Upper lobe of left lung (tissue), 6 donors: ENCODE results near the gene LHFPL3. TPM values are rescaled to one million over a fixed set of nuclear protein-coding genes. Genes with fewer than 3 reads are reported as not detected.

Experiments used
- ATAC-seq, 2 donors: fragments of 200-7000 bp; cut with Tn5 transposase; one replicate each; pipeline ENCODE4 v1.9.1; 2022; ENCODE audit warnings: mild to moderate bottlenecking in 2 of 2, moderate library complexity in 2 of 2; ENCODE audit not compliant: low FRiP score in 2 of 2
- DNase-seq, 2 donors: peaks; one replicate each; pipeline ENCODE4 v3.0.0-alpha.2; 2019 to 2020
- H3K27ac ChIP-seq, 4 donors: fragments of 200-600 bp; sonication (generic); one replicate each; pipeline ENCODE4 v1.5.1; 2016 to 2019
- H3K27me3 ChIP-seq, 4 donors: fragments of 200-600 bp; sonication (generic); one replicate each; pipeline ENCODE4 v1.5.1; 2017 to 2019
- H3K36me3 ChIP-seq, 4 donors: fragments of 200-600 bp; sonication (generic); one replicate each; pipeline ENCODE4 v1.5.1; 2016 to 2019
- H3K4me1 ChIP-seq, 4 donors: fragments of 200-600 bp; sonication (generic); one replicate each; pipeline ENCODE4 v1.5.1; 2018 to 2019
- H3K4me3 ChIP-seq, 4 donors: fragments of 200-600 bp; sonication (generic); one replicate each; pipeline ENCODE4 v1.5.1; 2017 to 2019; ENCODE audit warnings: mild to moderate bottlenecking in 2 of 4, moderate library complexity in 1 of 4
- H3K9me3 ChIP-seq, 4 donors: fragments of 200-600 bp; sonication (generic); one replicate each; pipeline ENCODE4 v1.5.1; 2018 to 2019
- CTCF ChIP-seq, 6 experiments: fragments of 450-650 bp in 4 of 6; fragments of 200-600 bp in 2 of 6; sonication (generic) in 2 of 6; IDR thresholded peaks; one replicate each; pipeline ENCODE4 v1.5.1; 2016 to 2019; ENCODE audit warnings: antibody characterized with exemption in 6 of 6
- EP300 ChIP-seq, 4 donors: sonication (generic); formaldehyde crosslinking; IDR thresholded peaks; one replicate each; pipeline ENCODE4 v1.5.1; 2017; ENCODE audit warnings: antibody characterized with exemption in 4 of 4, control low read depth in 2 of 4
- POLR2A ChIP-seq, 4 donors: fragments of 450-650 bp; IDR thresholded peaks; one replicate each; pipeline ENCODE4 v1.5.1; 2016 to 2017; ENCODE audit warnings: antibody characterized with exemption in 4 of 4, mild to moderate bottlenecking in 2 of 4
- POLR2AphosphoS5 ChIP-seq, 2 donors: sonication (generic); formaldehyde crosslinking; IDR thresholded peaks; one replicate each; pipeline ENCODE4 v1.5.1; 2017; ENCODE audit warnings: antibody characterized with exemption in 2 of 2
- WGBS, 2 donors: methylation state at CpG; one replicate each; pipeline ENCODE4 v1.1.5; 2017 to 2018; 5-methylcytosine and 5-hydroxymethylcytosine counted together
- total RNA-seq, 6 donors: library from RNA; depleted of rRNA in 4 of 6; stranded (reverse); fragments of >200 nt in 4 of 6; gene quantifications; one replicate each; pipeline versions ENCODE4 v1.1.0 to v1.2.1, GENCODE V29; 2016 to 2021
- donor health status: DM: no; HTN: no; CAD: no; lungs with moderate emphysema.
- donor health status: DM: no; HTN: yes; CAD: no; lungs with severe emphysema.

Gene LHFPL3
- total RNA-seq, 6 donors from 2014 or later, result not detected

- ATAC-seq (no peak), DNase-seq (no peak)
- H3K27me3 ChIP-seq, result no peaks in the 10 kb centered on the region
- no peaks in the 10 kb centered on the region for H3K4me1 ChIP-seq
- TF ChIP-seq POLR2AphosphoS5 (IDR thresholded peaks at IDR 0.05) (no peak), CTCF (IDR thresholded peaks at IDR 0.05) (no peak), EP300 (IDR thresholded peaks at IDR 0.05) (no peak), POLR2A (IDR thresholded peaks at IDR 0.05) (no peak)
- H3K27ac ChIP-seq, result no peak overlapping the region
- H3K4me3 ChIP-seq, result no peak overlapping the region
- no peaks in the 10 kb centered on the region for H3K36me3 ChIP-seq
- WGBS, 2 donors, result 76 to 92% methylated on average over 5 to 6 of the region's 6 CpGs
- no peaks in the 10 kb centered on the region for H3K9me3 ChIP-seq
Observed at GRCh38 chr7:104482362-104483037, 154.1 kb downstream of the LHFPL3 start.

GRCh38 chr7:104486931-104487330 is 158.5 kb downstream of the LHFPL3 start:
- 55 to 63% methylated on average over 1 of the region's 1 CpG for WGBS, 2 donors
- Histone ChIP-seq H3K27me3 (no peaks in the 10 kb centered on the region), H3K36me3 (no peaks in the 10 kb centered on the region), H3K4me1 (no peaks in the 10 kb centered on the region), H3K9me3 (no peaks in the 10 kb centered on the region), H3K27ac (no peak overlapping the region), H3K4me3 (no peak overlapping the region)
- ATAC-seq (no peak), DNase-seq (no peak)
- no peak for TF ChIP-seq EP300 (IDR thresholded peaks at IDR 0.05)
- no peak for TF ChIP-seq POLR2AphosphoS5 (IDR thresholded peaks at IDR 0.05)
- no peak for TF ChIP-seq POLR2A (IDR thresholded peaks at IDR 0.05)
- TF ChIP-seq CTCF (IDR thresholded peaks at IDR 0.05), result no peak

- H3K36me3 ChIP-seq, result no peaks in the 10 kb centered on the region
- no peak for ATAC-seq
- H3K9me3 ChIP-seq, result no peaks in the 10 kb centered on the region
- TF ChIP-seq CTCF (IDR thresholded peaks at IDR 0.05) (no peak), EP300 (IDR thresholded peaks at IDR 0.05) (no peak), POLR2AphosphoS5 (IDR thresholded peaks at IDR 0.05) (no peak), POLR2A (IDR thresholded peaks at IDR 0.05) (no peak)
- H3K4me1 ChIP-seq, result no peaks in the 10 kb centered on the region
- no peak for DNase-seq
- 23 to 26% methylated on average over 1 of the region's 1 CpG for WGBS, 2 donors
- H3K4me3 ChIP-seq, result no peak overlapping the region
- H3K27me3 ChIP-seq, result no peaks in the 10 kb centered on the region
- H3K27ac ChIP-seq, result no peak overlapping the region
Observed at GRCh38 chr7:104487642-104488041, 159.2 kb downstream of the LHFPL3 start.

GRCh38 chr7:104497379-104497967 is 169.1 kb downstream of the LHFPL3 start:
- no peak for DNase-seq
- WGBS, 2 donors, result 56 to 70% methylated on average over 3 of the region's 3 CpGs
- no peak for ATAC-seq
- Histone ChIP-seq H3K27ac (no peak overlapping the region), H3K36me3 (no peaks in the 10 kb centered on the region), H3K4me3 (no peak overlapping the region), H3K9me3 (no peaks in the 10 kb centered on the region), H3K27me3 (no peaks in the 10 kb centered on the region), H3K4me1 (no peaks in the 10 kb centered on the region)
- TF ChIP-seq POLR2A (IDR thresholded peaks at IDR 0.05), result no peak

GRCh38 chr7:104499975-104500374 is 171.6 kb downstream of the LHFPL3 start:
- TF ChIP-seq POLR2AphosphoS5 (IDR thresholded peaks at IDR 0.05) (no peak), EP300 (IDR thresholded peaks at IDR 0.05) (no peak), CTCF (IDR thresholded peaks at IDR 0.05) (no peak), POLR2A (IDR thresholded peaks at IDR 0.05) (no peak)
- H3K4me3 ChIP-seq, result no peak overlapping the region
- H3K9me3 ChIP-seq, result no peaks in the 10 kb centered on the region
- no peaks in the 10 kb centered on the region for H3K27me3 ChIP-seq
- no peaks in the 10 kb centered on the region for H3K36me3 ChIP-seq
- whole genome bisulfite sequencing, 2 donors, result 73 to 84% methylated on average over 5 of the region's 5 CpGs
- DNase-seq, result no peak
- H3K27ac ChIP-seq, result no peak overlapping the region
- no peaks in the 10 kb centered on the region for H3K4me1 ChIP-seq
- no peak for ATAC-seq
